ENCODE measurements around the gene CYP4B1.

GRCh38 chr1:46800742-46801141 lies 1.9 kb downstream of the CYP4B1 start:
- TF ChIP-seq, protein P1, sequence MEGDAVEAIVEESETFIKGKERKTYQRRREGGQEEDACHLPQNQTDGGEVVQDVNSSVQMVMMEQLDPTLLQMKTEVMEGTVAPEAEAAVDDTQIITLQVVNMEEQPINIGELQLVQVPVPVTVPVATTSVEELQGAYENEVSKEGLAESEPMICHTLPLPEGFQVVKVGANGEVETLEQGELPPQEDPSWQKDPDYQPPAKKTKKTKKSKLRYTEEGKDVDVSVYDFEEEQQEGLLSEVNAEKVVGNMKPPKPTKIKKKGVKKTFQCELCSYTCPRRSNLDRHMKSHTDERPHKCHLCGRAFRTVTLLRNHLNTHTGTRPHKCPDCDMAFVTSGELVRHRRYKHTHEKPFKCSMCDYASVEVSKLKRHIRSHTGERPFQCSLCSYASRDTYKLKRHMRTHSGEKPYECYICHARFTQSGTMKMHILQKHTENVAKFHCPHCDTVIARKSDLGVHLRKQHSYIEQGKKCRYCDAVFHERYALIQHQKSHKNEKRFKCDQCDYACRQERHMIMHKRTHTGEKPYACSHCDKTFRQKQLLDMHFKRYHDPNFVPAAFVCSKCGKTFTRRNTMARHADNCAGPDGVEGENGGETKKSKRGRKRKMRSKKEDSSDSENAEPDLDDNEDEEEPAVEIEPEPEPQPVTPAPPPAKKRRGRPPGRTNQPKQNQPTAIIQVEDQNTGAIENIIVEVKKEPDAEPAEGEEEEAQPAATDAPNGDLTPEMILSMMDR (IDR thresholded peaks at IDR 0.05) = no peak
- no peak for TF ChIP-seq POLR2A (IDR thresholded peaks at IDR 0.05)

Measured in esophagus squamous epithelium (tissue), 4 donors.